Umbilical cord (tissue), 2 donors: ENCODE results near the gene GNS. TPM values are rescaled to one million over a fixed set of nuclear protein-coding genes. Genes with fewer than 3 reads are reported as not detected.
"Not testable (repeated sequence)": the region's sequence is repeated elsewhere in the genome, so short reads cannot be mapped to it uniquely, and the experiment has no call there.

Source experiments
- DNase-seq: peaks from one replicate; pipeline ENCODE4 v3.0.0-alpha.2; 2015; ENCODE audit warnings: low spot score
- total RNA-seq: library from RNA; depleted of rRNA; stranded (reverse); fragments of >200 nt; gene quantifications from one replicate; pipeline ENCODE4 v1.2.3, GENCODE V29; 2014; ENCODE audit warnings: low replicate concordance; ENCODE audit not compliant: insufficient read depth

GNS gene
- total RNA-seq, 1 donor from 2014 or later = 117 TPM

- peak; percentile 5 for DNase-seq
These were observed 20.9 kb upstream of the GNS start for GRCh38 chr12:64780132-64780530.

DNA sequence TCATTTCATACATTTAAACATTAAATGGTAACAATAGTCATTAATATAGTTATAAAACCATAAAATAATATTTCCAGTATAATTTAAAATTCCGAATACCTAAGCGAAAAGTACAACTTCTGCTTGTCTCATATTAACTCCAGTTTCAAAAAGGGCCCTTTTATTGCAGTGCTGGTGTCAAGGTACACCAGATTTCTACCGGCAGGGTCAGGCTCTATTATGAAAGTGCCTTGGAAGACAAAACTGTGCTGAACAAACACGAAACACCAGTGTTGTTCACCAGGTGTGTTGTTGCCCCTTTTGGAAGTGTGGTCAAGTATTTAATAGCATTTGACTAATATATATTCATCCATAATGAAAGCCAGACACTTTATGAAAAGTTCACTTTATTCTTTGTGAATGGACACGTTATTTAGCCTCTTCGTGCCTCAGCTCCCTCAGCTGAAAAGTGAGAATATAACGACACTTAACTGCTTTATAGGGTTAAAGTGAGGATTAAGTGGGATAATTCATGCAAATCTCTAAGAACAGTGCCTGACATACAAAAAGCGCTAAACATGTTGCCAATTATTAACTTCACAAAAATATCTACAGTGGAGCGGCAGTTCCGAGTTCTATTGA lies 20.3 kb upstream of the GNS start:
- no peak for DNase-seq

- DNase-seq = not testable (repeated sequence)
These were observed 16.0 kb upstream of the GNS start for GRCh38 chr12:64775147-64775736.

- DNase-seq = no peak
These were observed 14.2 kb upstream of the GNS start for GRCh38 chr12:64773386-64773785.

DNA sequence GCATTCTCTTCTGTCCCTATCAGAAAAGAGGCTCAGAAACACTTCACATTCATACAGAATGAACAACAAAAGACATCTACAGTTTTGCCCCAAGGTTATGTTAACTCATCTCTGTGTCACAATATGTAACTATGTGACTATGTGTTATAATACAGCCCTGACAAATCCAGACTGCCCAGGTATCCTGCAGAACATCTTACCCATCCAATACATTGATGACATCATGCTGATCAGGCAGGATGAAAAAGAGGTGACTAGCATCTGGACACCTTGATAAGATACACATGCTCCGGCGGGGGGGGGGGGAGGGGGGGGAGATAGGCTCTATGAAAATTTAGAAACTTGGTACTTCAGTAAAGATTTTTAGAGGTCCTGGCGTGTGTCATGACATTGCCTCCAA lies 8.3 kb upstream of the GNS start:
- no peak for DNase-seq

DNA sequence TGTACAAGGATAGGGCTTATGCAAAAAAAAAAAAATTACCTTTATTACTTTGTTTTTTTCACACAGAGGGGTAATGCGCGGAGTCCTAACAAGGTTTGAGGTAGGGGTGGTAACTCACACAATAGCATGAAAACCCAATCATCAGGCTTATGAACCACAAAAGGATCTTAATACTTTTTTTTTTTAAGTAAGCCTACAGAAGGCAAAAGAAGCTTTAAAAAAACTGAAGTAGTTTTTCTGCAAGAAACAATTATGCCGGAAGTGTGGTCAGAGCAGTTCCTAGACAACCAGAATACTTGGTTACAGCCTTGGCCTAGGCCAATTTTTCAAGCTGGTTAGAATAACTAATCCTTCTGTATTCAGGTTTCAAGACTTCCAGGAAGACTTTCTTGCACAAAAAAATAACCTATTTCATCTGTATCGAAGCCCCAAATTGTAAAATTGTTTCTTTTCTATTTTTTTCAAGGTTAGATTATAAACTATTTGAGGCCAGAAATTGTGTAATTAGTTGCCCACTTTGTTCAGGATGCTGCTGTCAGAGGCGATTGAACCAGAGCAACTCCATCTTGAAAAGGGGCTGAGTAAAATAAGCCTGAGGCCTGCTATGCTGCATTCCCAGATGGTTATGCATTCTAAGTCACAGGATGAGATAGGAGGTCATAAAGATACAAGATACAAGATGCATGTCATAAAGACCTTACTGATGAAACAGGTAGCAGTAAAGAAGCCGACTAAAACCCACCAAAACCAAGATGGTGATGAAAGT lies 1.8 kb upstream of the GNS start:
- no peak for DNase-seq

DNA sequence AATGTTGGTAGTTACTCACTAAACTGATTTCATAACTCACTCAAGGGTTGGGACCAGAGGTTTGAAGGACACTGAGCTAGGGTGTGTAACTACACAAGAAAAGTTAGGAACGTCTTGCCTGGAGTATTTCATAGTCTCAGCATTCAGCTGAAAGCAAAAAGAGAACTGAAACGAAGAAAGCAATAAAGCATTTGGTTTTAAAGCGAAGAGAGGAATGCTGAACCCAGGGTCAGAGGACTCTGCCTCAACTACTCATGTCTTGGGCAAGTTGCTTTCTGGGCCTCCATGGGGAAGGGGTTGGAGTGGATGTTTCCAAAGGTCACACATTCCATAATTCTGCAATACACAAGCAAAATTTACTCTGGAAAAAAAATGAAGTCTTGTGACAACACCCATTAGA lies 1.4 kb downstream of the GNS start:
- DNase-seq = no peak

GRCh38 chr12:64756376-64756775 lies 2.8 kb downstream of the GNS start:
- no peak for DNase-seq

DNA sequence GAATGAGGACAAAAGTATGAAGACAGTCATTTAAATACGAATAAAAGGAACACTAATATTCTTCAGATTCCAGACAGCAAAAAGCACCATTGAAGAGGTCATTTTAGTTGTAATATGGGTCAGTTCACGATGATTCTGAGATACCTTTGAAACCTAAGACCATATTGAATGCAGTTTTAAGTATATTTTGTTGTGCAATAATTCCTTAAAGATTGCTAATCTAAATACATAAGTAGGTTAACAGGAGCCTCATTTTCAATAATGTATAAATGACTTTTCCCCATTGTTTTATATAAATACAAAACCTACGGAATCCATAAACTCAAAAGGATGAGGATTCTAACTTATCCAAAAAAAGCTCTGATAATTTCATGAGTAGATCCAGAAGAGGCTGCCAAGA lies 5.8 kb downstream of the GNS start:
- no peak for DNase-seq

DNA sequence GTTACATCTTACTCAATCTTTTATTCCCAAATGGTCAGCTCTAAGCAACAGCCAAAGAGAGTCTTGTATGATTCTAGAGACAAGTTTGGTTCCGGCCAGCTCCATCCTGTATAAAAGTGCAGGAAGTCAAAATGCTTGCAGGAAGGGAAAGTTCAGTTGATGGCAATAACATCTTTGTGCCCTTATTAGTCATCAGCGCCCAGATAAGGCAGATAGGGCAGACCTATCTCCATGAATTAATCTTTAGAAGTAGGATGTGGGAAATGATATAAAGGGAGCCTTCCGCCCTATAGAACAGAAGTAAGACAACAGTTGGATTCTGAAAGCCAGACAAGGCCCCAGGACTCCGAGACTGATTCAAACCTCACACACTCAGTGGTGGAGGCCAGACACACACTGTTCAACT lies 6.4 kb downstream of the GNS start:
- DNase-seq = no peak

DNA sequence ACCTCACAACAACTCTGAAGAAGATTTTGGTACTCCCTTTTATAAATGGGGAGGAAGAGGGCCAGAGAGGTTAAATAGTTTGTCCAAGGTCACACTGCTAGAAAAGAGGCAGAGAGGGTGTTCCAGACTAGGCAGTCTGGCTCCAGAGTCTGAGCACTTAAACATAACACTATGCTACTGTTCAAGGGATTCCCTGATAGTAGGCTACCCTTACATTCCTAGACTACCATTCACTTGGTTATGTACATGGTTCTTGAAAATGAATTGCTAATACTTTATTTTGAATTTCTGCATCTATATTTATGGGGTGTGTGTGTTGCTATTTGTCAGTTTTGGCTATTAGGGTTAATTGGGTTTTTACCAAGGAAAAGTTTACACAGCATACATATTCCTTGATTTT lies 7.2 kb downstream of the GNS start:
- no peak for DNase-seq

- DNase-seq = no peak
These were observed 9.6 kb downstream of the GNS start for GRCh38 chr12:64749461-64750200.

GRCh38 chr12:64747695-64748094 lies 11.5 kb downstream of the GNS start:
- DNase-seq = no peak

GRCh38 chr12:64746663-64747062 lies 12.5 kb downstream of the GNS start:
- no peak for DNase-seq

GRCh38 chr12:64745980-64746379 lies 13.2 kb downstream of the GNS start:
- no peak for DNase-seq

DNA sequence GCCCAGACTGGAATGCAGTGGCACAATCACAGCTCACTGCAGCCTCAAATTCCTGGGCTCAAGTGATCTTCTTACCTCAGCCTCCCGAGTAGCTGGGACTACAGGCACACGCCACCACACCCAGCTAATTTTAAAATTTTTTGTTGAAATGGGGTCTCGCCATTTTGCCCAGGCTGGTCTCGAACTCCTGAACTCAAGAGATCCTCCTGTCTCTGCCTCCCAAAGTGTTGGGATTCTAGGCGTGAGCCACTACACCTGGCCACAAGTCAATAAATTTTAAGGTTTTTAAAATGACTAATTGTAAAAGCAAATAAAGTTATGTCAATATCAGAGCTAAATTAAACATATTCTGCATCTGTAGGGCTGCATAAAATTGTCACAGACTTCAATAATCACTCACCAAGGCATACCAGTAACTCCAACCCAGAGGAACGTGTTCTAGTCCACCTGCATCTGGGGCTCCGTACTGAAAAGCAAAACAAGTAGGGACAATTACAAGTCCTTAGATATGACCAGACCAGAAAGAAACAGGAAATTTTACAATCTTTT lies 13.9 kb downstream of the GNS start:
- DNase-seq = no peak

- no peak for DNase-seq
These were observed 14.6 kb downstream of the GNS start for GRCh38 chr12:64744422-64745258.

DNA sequence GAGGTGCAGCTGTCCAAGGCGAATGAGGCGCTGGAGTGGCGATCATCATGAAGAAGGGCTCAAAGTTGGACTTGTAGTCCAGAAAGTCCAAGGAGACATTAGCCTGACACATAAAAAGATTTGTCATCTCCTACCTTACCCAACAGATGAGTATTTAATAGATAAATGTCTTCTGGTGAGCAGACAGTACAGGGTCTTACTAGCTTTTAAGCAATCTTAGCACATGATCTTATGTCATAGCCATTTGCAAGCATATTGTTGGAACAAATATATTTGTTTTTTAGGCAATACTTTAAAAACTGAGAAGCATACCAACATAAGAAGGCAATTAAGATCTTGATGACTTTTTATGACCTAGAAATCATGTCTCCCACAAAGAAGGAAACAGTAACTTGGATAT lies 16.0 kb downstream of the GNS start:
- no peak for DNase-seq

DNA sequence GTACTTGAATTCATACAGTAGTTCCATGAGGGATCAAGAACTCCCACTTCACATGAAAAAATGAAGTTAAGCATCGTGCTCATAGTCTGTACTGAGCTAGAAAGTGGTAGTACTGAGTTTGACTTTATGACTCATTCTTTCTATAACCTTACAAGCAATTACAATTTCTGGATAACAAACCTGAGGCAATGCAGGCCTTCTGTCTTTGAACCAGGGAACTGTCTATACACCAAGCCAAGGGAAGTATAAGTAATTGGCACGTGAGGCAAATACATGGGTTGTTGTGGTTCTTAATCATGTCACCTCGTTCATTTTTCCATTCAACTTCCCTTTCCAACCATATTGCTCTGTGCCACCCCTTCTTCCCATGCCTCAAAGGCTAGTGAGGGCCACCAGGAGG lies 16.8 kb downstream of the GNS start:
- DNase-seq = no peak

DNA sequence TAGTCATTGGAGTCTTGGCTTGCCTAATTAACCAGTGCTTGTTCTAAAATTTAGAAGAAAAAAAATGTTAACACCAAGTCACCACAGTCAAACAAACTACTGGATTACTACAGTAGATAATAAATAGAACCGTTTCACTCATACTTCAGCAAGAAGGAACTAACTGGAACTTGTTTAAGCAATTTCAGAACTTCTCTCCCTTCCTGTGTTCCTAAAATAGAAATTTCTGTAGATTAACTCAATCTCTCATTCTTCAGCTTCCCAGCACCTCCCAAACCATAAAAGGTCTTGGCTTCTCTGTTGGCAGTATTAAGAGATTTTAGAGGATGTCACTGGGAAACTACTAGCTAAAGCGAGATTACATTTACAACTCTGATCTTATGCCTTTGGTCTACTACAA lies 18.6 kb downstream of the GNS start:
- peak; percentile 80 for DNase-seq

- no peak for DNase-seq
These were observed 19.4 kb downstream of the GNS start for GRCh38 chr12:64739778-64740177.
